ENCODE measurements around the gene H1-8.
"Not testable (repeated sequence)": the region's sequence is repeated elsewhere in the genome, so short reads cannot be mapped to it uniquely, and the experiment has no call there.

H1-8 gene, protein sequence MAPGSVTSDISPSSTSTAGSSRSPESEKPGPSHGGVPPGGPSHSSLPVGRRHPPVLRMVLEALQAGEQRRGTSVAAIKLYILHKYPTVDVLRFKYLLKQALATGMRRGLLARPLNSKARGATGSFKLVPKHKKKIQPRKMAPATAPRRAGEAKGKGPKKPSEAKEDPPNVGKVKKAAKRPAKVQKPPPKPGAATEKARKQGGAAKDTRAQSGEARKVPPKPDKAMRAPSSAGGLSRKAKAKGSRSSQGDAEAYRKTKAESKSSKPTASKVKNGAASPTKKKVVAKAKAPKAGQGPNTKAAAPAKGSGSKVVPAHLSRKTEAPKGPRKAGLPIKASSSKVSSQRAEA

DNA sequence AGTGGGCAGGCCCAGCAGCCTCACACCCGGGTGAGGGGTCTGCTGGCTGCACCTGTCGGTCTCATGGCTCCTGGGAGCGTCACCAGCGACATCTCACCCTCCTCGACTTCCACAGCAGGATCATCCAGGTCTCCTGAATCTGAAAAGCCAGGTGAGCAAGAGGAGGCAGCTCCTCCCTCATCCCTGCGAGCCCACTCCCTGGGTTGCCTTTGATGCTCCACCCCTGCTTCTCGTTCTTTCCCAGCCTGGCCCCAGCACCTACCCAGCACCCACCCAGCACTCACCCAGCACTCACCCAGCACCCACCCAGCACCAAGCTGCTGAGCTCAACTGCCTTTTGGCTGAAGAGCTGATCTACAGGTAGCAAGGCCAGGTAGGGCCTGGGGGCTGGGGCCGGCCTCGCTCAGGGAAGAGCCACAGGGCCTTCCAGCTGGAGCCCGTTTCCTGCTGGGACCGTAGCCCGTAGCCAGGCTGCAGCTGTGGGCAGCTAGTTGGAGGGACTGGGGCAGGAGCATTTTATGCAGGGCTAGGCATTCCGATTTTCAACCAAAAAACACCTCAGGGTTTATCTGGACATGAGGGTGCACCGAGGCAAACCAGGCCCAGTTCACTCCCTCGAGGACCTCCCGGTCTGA is at the start of gene H1-8:
Gene H1-8, plus strand, starts transcription at position 20 of the 635 bp plus-strand sequence. Its CDS starts 44 bp downstream, at position 64.
- no peak for DNase-seq (ENCODE audit: low spot score)

DNA sequence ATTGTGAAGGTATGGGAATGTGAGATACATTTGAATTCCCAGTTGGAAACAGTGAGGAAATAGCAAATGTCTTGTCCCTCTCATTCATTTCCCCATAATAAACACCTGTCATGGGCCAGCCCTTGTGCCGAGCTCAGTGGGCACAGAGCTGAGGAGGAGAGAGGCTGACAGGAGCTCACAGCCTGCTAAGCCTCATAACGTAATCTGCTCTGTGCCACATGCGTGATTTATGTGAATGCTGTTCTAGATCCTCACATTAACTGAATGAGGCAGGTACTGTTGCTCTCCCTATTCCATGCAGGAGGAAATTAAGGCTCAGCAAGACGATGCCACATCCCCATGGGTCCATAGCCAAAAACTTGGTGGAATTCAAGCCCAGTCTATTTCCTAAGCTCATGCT is 49.8 kb upstream of the H1-8 start:
- DNase-seq (ENCODE audit: low spot score): no peak

DNA sequence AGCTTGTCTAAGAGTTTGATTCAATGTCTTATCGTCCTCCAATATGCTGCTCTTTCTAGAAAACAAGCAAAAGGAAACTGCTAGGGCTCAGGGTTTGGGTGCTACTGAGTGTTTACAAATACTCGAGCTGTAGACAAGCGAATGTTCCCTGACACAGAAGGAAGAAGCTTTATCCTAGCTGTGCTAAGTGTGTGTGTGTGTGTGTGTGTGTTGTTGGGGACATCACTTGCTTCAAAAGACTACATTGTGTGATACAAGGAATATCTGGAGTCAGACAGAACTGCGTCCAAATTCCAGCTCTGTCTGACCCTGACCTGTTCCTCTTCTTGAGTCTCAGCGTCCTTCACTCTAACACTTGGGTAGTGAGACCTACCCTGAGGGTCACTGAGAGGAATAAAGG is 48.5 kb upstream of the H1-8 start:
- DNase-seq (ENCODE audit: low spot score): not testable (repeated sequence)

DNA sequence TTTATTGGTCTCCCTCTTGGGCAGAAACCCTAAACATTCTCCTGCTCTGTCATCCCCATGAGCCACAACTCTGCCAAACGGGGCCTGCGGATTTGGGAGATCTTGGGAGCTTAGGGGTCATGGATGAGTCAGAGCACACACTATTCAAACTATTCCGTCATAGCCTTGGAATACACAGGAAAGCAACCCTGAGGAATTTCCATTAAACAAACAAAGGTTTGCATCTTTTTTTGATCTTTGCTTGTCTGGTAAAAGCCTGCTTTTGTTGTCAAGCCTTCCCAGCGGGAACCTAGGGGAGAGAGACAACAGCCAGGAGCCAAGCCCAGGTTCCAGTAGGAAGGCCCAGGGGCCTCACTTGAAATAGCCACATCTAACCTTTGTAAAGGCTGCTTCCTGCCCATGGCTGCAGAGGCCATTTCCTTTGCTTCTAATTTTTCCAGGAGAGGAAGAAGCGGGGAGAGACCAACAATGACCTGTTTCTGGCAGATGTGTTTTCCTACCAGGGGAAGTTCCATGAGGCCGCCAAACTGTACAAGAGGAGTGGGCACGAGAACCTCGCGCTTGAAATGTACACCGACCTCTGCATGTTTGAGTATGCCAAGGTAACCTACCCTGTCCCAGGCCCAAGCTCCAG is 47.9 kb upstream of the H1-8 start:
- DNase-seq (ENCODE audit: low spot score): not testable (repeated sequence)

DNA sequence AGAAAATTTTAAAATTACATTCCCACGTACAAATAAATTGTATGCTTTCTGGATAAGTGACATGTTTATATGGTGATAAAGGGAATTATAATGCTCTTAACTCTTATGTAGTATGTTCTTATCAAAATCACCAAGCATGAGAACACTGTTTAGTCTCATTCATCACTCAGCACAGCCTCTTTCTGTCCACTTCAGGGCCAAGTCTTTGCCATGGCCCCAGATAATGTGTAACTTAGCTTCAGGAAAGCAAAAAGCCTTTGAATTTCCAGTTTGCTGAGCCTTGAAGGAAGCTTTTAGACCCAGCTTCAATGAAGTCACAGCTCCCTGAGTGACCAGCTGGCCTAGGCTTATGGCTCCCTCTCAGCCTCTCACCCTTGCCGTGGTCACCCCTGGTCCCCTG is 45.1 kb upstream of the H1-8 start:
- not testable (repeated sequence) for DNase-seq (ENCODE audit: low spot score)

DNA sequence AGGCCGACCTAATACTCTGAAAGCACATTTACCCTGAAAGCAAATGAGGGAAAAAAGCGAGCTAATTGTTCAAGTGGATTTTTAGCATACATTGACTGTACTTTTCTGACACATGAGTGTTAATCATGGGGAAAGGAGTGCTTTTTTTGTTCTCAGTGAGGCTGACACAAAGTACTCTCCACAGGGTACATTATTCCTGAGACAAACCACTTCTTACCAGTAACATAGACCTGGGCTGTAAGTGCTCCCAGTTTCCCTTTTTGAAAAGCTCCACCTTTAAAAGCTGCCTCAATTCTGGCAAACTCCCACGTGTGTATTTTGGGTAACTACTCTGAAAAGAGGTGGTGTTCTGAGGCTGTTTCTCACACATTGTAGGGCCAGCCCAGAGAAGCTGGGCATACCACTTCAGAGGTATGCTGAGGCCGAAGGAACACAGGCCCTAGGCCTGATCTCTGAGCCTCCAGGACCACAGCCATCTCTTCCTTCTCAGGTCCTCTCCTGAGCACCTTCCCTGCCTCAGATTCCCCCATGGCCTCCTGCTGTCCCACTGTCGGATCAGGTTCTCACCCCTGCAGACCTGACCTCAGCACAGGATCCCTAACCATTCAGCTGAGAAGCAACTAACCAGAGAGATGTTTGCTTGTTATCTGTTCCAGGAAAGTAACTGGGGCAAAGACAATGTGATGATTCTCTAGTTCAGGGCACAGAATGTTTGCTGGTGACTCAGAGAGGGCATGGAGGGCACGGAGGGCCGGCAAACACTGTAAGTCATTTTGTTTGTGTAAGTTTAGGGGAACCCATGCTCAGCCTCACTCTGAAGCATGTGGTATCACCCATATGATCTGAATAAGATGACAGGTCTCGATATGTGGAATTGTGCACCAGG is 44.1 kb upstream of the H1-8 start:
- DNase-seq (ENCODE audit: low spot score): not testable (repeated sequence)

DNA sequence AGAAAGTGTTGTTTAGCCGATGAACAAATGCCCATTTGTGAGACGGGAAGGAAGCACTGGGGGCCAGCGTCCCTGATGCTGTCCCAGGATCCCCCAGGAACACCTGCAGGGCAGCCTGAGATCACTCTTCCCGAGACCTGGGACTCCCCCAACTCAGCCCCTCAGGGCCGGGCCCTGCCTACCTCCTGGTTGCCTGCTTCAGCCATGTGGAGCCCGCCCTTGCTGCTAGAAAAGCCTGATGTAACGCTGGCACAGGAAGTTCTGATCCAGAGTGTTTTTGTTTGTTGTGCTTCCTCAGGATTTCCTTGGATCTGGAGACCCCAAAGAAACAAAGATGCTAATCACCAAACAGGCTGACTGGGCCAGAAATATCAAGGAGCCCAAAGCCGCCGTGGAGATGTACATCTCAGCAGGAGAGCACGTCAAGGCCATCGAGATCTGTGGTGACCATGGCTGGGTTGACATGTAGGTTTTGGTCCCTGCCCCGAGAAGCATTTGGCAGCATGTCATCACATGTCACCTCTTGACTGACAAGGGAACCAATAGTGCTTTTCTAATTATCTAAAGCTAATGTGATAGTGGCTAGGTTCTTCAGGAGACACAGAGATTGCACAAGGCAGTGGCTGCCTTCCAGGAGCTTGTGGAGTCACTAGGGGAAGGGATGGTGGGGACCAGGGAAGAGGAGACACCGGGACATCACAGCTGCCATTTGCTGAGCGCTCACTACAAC is 43.2 kb upstream of the H1-8 start:
- DNase-seq (ENCODE audit: low spot score): not testable (repeated sequence)

DNA sequence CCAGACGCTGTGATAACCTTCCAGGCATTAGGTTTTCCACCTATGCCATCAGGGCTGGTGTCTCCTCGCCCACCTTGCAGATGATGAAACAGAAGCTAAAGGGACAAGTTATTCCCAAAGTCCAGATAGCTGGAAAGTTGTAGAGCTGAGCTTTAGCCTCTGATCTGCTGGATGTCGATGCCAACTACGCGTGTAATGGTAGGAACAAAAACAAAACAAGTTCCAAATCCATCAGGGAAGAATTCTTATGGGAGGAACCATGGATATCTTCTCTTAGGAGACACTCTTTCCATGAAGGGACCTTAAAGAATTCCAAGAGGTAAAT is 42.7 kb upstream of the H1-8 start:
- no peak for DNase-seq (ENCODE audit: low spot score)

DNA sequence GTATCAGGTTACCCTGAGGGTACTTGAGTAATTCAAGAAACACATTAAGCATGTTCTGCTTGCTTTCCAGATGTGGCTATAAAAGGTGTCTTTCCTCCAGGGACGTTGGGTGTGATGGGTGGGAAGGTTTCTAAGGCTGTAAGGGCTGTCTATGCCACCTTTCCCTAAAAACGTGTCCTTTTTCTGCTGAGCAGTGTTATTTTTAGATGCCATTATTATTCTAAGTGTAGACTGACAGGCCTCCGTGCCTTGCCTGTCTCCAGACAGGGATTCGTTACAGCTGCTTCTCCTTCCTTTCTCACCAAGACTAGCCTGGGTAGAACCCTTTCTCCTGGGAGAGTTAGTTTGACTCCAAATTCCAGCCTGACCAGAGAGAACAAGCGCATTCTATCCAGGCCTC is 41.3 kb upstream of the H1-8 start:
- no peak for DNase-seq (ENCODE audit: low spot score)

DNA sequence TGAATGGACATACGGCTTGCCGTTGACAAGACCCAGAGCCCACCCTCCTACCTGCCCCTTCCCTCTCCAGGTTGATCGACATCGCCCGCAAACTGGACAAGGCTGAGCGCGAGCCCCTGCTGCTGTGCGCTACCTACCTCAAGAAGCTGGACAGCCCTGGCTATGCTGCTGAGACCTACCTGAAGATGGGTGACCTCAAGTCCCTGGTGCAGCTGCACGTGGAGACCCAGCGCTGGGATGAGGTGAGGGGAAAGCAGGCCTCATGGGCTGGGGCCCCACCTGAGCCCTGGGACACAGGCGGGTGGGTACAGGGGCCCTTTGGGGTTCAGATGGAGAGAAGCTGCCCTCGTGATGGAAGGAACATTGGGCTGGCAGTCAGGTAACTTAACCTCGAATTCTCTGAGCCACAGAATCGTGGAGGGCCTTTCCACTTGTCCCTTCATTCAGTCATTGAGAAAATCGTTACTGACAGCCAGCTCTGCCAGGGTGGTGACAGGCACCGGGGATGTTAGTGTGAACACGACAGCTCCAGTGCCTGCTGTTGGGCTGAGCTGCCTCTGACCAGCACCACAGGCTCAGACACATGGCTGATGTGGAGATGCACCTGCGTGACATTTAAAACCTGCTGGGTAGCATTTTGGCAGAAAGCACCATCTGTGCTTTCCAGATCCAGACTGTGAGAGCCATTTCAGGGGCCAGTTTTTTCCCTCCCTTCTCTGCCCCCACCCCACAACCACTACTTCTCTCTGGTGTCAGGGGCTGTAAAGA is 40.1 kb upstream of the H1-8 start:
- DNase-seq (ENCODE audit: low spot score): no peak

DNA sequence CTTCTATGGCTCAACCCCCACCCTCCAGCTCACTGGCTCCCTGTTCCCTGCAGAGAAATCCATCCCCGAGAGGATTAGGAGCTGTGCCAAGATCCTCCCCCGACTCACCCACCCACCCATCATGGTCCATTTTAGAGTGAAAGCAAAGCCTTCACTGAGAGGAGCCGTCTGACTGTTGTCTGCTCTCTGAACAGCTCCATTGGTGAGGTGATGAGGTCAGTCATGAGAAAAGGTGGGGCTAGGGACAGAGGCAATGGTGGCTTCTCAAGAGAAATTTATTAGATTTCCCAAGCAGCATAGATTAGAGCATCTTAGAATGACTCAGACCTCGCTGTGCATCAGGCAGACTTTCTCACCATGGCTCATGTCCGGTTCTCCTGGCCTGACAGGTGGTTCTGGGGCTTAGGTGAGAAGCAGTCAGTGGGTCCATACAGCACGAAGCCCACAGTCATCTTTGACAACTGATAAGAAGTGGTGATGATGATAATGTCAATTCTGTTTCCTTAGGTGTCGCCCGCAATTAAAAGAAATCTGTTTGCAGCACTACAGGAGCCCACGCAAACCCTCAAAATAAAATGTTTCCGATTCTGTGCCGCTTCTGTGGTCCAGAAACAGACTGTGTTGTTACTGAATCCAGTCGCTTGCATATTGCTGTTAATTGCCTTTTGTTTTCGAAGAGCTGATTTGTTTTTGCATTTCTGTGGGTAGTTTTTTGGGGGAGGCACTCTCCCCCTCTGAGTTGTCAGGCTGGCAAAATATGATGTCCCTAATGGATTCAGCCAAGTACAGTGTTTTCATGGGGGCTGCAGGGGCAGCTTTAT is 39.3 kb upstream of the H1-8 start:
- DNase-seq (ENCODE audit: low spot score): no peak

DNA sequence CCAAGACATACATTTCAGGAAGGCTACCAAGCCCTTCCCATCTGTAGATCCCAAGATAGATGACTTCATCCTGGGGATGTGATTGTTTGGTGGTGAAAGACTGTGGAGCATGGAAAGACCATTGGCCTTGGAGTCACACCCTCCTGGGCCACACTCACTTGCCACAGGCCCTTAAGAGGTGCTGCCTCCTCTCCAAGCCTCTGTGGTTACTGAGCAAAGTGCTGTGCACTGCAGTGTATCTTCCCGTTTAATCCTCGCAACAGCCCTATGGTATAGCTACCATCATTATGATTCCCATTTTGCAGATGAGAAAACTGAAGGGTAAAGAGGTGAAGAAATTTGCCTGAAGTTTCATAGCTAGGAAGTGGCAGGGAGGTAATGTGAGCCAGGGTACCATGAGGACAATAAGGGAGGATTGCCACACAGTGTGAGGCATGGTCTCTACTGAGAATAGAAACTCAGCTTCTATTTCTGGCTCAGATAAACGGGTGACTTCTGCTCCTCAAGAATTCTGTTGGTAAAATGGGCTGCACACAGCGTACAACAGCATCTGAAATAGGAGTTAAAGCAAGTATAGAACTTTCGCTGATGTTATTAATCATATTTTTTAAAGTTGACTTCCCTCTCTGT is 38.4 kb upstream of the H1-8 start:
- no peak for DNase-seq (ENCODE audit: low spot score)

DNA sequence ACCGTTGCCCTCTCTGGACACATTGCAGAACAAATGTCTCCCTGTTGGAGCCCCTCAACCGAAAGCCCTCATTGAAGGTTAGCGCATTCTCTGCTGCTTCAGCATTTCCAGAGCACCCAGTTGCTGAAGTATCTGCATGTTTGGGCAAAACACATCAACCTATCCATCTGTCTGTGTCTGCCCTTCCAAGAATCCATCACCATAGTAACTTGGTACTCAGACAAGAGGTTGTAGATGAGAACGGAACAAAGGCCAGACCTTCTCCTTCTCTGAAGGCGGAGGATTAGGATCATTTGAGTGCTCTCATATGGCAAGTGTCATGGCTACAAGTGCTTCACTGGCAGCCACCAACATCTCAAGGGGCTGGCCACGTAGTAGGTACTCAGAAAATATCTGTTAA is 37.6 kb upstream of the H1-8 start:
- no peak for DNase-seq (ENCODE audit: low spot score)

DNA sequence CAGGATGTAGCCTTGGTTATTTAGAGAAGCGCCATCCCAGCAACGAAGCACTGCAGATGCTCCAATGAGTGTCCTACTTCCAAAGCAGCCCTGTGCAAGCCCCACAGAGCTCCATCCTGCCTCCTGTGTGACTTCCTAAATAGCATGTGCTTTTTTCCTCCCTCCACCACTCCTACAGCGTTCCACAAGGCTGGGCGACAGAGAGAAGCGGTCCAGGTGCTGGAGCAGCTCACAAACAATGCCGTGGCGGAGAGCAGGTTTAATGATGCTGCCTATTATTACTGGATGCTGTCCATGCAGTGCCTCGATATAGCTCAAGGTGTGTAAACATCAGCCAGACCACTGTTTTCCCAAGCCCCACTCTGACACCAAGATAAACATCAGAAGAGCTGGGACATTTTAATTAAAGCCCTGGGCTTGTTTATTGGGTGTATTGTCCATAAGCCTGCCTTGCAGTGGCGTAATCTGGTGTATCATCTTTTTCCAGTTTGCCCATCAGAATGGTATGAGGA is 36.7 kb upstream of the H1-8 start:
- no peak for DNase-seq (ENCODE audit: low spot score)

DNA sequence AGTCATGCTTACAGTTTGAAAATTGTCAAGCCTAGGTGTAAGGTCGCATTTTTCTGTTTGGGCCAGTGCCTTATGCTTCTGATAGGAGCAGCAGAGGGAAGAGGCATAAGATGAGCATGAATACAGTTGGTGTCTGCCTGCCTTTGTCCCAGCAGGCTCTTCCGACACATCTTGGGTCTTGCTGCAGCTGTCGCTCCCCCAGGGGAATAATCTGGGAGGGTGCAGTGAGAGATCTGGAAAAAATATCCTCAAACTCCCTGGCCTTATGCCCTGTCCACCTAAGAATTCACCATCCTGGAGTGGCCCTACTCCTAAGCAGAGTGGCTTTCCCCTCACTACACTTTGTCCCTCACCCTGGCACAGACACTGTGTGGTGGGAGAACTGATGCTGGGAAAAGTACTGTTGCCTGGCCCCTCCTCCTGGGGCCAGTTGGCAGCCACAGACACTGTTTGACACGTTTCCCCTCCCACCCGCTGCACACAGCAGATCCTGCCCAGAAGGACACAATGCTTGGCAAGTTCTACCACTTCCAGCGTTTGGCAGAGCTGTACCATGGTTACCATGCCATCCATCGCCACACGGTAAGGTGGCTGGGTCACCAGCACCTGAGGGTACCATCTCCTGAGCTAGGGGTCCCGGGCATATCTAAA is 35.7 kb upstream of the H1-8 start:
- DNase-seq (ENCODE audit: low spot score): no peak

DNA sequence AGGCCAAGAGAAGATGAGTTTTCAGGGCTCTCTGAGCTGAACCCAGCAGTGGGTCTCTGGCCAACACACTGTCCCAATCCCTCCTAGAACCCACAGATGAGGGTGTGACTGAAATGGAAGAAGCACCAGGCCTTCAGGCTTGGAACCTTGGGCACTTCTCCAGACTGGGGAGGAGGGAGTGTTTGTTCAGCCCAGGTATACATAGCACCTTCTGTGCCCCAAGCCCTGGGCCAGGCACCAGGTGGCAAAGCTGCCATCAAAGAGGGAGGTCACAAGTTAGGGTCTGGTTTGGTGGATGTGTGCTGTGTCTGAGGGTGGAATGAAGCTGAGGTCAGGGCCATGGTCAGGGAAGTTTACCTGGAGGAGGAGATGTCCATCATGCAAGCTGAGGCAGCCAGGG is 30.4 kb upstream of the H1-8 start:
- DNase-seq (ENCODE audit: low spot score): no peak

DNA sequence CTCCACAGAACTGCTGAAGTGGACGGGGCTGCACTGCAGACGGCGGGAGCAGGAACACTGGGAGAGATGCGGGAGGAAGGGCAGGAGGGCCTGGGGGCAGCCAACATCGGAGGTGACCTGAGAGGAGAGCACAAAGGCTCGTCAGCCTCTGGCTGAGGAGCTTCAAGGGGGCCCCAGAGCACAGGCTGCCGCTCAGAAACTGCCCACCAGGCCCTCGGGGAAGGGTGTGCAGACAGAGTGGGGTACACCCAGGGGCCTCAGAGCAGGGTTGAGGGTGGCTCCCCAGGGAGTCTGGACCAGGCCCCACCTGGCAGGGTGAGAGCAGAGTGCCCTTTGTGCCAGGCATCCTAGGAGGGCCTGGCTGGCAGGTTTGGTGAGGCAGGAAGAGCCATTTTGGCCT is 29.3 kb upstream of the H1-8 start:
- no peak for DNase-seq (ENCODE audit: low spot score)

DNA sequence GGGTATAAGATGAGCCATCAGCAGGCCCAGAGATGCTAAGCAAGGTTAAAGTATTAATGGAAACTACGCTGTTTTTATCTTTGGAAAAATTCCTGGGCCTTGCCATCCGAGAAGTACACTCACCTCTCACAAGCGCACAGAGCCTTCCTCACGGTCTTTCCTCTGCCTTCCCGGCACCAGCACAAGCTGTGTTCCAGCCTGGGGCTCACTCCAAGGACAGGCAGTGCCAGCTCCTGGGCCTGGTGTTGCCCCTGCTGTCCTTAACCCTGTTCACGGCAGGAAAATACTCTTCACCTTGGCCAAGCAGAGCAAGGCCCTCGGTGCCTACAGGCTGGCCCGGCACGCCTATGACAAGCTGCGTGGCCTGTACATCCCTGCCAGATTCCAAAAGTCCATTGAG is 28.9 kb upstream of the H1-8 start:
- no peak for DNase-seq (ENCODE audit: low spot score)

DNA sequence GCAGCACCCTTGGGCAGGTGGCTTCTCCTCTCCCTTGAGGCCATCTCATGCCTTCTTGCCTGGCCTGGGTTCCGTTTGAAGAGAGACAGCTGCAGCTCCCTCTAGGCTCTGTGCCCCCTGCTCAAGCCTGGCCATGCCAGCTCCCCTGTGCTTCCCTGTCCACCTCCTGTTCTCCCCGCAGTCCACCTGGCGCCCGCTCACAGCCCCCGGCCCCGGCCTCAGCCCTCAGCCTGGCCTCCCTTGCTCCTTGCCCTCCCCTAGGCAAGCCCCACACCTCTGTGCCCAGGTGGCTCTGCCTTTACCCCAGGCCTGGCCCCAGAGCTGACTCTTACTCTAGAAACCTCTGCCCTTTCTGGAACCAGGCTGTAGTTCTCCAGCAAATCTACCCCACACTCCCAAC is 28.4 kb upstream of the H1-8 start:
- no peak for DNase-seq (ENCODE audit: low spot score)
